NK-92 (cell line): Measurements from ENCODE around the gene ME1.
"Not testable (repeated sequence)": the region's sequence is repeated elsewhere in the genome, so short reads cannot be mapped to it uniquely, and the experiment has no call there.

Source experiments
- DNase-seq: peaks from one replicate; lab custom pipeline; 2025; ENCODE audit not compliant: unreplicated experiment; lab: John Stamatoyannopoulos, UW

The ME1 gene

GRCh38 chr6:83260577-83260976 lies 170.3 kb downstream of the ME1 start:
- DNase-seq = no peak

- no peak for DNase-seq
These were observed 172.3 kb downstream of the ME1 start for GRCh38 chr6:83258517-83258916.

- DNase-seq = no peak
These were observed 173.1 kb downstream of the ME1 start for GRCh38 chr6:83257791-83258190.

GRCh38 chr6:83256719-83257118 lies 174.1 kb downstream of the ME1 start:
- DNase-seq = not testable (repeated sequence)

DNA sequence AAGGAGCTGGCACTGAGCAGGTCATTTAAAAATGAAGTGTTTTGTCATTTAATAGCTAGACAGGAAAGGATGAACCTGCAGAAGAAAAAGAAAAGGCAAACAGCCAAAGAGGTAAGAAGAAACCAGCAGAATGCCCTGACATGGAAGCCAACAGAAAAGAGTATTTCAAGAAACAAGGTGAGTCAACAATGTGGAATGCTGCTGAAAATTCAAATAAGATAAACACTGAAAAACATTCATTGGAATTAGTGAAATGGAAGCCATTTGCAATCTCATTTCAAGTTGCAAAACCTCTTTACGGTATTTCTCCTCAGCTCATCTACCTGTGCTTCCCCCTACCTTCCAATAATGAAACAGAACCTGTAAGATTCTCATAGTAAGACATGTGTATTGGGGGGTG lies 178.1 kb downstream of the ME1 start:
- DNase-seq = no peak

DNA sequence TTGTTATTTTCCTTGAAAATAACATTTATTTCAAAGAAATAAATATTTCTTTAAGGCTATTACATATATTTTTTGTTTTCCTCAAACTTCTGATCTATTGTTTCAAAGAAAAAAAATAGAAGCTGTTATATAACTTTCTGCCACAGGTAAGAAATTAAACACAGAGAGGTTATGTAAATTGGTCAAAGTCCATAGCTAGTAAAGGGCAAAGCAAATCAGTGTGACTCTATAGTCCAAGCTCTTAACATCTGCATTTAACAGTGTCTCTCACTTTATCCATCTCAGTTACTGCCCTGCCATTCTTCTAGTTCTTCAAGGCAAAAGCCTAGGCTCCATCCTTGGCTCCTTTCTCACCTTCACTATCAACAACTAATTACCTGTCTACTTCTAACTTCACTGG lies 180.6 kb downstream of the ME1 start:
- DNase-seq = no peak

DNA sequence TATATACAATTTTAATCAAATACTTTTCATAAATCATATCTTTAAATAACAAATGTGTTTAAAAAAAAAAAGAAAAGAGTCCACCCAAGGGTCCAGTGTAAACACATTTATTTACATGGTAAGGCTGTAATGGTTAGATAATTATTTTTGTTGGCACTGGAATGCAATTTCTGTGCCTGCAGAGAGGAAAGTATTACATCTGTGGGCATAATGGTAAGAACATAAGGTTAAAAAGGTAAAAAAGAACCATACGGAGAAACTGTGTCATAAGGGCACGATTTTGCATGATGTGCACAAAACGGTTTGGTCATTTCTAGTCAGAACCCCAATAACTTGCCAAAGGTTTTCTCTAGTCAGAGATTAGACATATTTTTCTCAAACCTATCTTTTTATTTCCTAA lies 183.4 kb downstream of the ME1 start:
- no peak for DNase-seq

DNA sequence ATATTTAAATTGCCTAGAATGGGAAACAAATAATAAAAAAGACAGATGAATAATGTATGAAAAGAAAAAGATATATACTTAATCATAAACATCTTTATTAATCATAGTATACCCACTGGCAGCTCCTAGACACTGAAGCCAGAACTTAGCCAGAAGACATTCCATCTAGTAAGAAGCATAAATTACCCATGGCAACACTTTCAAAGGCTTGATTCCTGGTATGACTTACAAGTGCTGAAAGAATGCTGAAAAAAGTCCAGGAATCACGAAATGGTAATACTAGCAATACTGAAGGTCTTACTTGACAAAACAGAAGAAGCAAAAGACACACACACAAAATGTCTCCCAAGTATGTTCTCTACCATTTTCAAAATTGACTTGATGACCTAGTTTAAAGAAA lies 199.7 kb downstream of the ME1 start:
- no peak for DNase-seq

DNA sequence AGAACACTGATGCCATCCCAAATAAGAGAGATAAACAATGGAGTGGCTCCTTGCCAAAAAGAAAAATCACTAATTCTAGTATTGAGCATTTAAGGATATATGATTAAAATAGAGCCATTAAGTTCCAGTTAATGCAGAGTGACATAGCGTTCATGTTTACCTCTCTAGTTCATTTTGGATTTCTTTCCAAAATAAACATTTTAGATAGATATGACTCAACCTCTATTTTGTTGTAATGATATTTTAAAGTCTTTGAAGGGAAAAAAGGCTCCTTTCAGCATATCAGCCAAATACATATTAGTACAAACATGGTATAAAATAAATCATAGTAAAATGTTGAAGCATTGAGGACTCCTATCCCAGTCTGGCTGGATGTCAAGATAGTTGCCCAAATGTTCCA lies 204.3 kb downstream of the ME1 start:
- DNase-seq = no peak

DNA sequence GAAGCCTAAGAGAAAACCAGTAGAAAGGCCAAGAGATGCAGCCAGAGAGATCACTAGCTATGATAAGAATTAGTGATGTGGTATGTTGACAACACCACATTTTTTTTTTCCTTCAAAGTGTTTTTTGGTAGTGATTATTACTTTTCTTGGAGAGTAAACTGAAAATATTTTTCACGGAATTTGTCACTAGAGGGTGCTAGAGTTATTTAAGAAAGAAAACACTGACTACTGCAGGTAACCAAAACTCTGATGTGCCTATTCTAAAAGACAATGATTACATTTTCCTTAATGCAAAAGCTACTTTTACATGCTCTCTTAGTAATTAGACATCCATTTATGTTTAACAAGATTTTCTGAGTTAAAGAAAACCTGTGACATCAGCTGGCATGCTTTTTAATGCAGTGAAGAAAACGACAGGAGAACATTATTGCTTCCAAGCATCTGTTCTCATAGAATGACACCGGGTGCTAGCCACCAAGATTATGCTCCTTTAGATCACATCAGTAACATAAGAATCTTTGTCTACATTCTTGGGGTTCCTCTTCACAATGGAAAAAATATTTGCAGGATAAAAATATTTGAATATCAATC lies 208.9 kb downstream of the ME1 start:
- DNase-seq = no peak

- DNase-seq = no peak
These were observed 209.6 kb downstream of the ME1 start for GRCh38 chr6:83221276-83221675.

DNA sequence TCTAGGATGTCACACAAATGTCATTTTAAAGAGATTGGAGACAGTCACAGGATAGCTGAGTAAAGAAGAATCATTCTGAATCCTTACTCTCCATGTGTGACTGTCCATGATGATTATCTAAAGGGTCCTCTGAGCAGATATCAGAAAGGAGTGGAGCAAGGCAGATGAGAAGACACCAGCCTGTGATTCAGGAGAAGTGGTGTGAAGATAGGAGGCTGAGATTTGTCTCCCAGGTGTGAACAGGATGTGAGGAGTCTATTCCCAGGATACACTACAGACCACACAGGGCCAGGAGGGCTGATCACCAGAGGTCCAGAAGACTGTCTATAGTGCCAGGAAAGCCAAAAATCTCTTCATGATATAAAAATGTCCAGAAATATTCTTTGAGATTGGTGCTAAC lies 210.7 kb downstream of the ME1 start:
- DNase-seq = no peak

- DNase-seq = no peak
These were observed 212.2 kb downstream of the ME1 start for GRCh38 chr6:83218646-83219045.

DNA sequence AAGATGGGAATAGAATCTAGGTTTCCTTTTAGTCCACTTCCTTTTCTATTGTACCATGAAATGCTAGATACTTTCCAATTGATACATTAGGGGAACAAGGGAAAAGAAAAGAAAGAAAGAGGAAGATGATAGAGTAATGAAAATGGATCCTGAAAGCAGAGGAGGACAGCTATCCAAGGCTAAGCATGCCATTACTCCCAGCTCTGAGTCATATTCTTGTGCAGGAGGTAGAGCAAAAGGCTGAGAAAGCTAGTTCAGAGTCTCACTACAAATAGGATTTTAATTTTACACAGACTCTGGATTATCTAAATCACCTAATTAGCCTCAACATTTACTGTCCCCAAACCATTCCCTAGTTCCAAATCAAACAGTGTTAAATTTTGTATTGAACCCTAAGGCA lies 214.0 kb downstream of the ME1 start:
- no peak for DNase-seq

DNA sequence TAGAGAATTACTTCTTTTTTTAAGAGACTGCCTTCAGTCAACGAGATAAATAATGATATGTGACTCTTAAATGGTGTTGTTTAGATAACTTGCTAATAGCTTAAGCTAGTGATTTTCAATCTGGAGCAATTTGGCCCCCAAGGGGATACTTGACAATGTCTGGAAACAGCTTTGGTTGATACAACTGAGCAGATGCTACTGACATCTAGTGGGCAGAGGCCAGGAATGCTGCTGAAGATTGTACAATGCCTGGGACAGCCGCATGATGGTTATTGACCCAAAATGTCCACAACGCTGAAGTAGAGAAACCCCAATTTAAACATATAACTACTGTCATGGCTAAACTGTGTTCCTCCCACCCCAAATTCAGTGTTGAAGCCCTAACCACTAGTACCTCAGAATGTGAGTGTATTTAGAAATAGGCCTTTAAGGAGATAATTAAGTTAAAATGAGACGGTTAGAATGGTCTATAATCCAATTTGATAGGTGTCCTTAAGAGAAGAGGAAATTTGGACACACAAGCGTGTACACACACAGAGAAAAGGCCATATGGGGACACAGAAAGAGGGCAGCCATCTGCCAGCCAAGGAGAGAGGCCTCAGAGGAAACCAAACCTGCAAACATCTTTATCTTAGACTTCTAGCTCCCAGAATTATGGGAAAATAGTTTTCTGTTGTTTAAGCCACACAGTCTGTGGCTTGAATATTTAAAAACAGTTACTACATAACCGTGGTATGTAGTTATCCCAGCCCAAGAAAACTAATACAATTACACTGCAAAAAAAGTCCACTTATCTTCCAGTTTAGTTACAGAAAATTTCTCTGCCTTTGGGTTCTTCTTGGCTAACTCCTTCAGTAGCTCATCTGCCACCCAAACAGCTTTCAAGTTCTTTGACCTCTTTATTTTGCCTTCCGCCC lies 215.5 kb downstream of the ME1 start:
- DNase-seq = no peak

- DNase-seq = no peak
These were observed 228.8 kb downstream of the ME1 start for GRCh38 chr6:83202031-83202430.

DNA sequence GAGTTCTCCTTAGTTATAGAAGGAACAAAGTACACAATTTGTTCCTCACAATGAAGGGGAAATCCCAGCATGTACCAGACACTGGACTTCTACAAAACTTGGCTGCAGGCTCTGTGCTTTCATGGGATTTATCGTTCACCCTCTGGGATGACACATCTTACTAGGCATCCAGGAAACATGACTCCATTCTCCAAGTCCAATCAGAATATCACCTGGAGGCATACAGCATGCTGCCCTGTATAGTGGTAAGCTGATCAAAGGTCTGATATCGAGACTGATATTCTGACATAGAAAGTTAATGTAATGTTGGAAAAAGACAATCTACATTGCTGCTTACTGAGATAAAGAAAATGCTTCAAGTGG lies 231.0 kb downstream of the ME1 start:
- no peak for DNase-seq

- no peak for DNase-seq
These were observed 231.5 kb downstream of the ME1 start for GRCh38 chr6:83199173-83199862.

GRCh38 chr6:83198486-83199172 lies 232.2 kb downstream of the ME1 start:
- no peak for DNase-seq

DNA sequence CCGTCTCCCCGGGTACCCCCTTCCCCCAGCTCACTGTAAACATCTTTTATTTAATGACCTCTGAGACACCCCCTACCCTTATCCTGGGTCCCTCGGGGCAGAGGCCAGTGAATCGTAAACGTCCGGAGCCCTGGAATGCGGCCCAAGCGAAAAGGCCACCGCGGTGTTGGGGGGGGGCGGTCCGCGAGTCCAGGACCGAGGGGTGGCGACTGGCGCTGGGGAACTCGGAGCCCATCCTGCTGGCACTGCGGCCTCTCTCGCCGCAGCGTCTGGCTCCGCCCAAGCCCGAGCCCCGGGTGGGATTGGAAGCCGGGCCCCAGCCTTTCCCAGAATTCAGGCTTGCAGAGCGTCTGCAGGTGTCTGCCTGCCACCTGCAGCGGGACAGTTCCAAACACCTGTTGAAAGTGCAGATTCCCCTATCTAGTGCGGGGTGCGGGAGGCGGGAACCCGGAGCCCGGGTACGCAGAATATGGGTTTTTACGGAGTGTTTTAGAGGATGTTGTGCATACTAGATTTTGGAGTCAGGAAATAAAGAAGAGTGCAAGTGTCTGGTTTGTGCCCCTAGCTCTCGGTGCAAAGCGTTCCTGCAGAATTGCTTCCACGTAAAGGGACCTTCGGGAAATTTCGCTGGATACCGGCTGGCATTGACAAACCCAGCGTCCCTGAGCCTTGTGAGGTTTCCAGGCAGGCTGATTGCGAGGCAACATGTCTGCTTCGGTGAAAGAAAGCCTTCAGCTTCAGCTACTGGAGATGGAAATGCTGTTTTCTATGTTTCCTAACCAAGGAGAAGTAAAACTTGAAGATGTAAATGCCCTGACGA lies 236.9 kb downstream of the ME1 start:
- DNase-seq = no peak
